GM19238 (cell line): Measurements from ENCODE around the gene PEX10.

Source experiments
- DNase-seq: peaks from one replicate; pipeline ENCODE4 v3.0.0; 2011; ENCODE audit warnings: low spot score; ENCODE audit not compliant: insufficient read length

The PEX10 gene

DNA sequence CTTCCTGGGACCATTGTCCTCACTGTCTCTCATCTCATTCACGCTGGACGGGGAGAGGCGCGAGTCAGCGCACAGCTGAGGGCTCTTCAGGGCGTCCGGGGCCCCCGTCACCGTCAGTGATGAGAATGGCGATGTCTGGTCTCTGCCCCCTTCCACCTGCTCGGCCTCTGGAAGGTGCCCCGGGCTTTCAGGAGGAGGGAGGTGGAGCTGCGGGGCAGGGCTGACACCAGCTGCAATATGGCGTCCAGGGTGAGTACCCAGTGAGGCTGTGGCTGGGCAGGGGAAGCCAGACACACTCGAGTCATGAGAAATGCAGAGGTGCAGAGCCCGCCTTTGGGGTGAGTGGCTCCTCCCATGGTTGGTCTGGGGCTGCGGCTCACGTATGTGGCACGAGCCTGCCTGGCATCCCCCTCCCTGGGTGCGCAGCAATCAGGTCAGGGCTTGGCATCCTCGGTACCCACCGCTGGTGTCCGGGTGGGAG, 36.1 kb downstream of the PEX10 start:
- no peak for DNase-seq

- DNase-seq = no peak
These were observed 36.5 kb downstream of the PEX10 start for GRCh38 chr1:2375923-2376260.

GRCh38 chr1:2375246-2375922, 37.0 kb downstream of the PEX10 start:
- DNase-seq = no peak

GRCh38 chr1:2374252-2375155, 37.9 kb downstream of the PEX10 start:
- DNase-seq = no peak

- no peak for DNase-seq
These were observed 38.7 kb downstream of the PEX10 start for GRCh38 chr1:2373551-2374251.

DNA sequence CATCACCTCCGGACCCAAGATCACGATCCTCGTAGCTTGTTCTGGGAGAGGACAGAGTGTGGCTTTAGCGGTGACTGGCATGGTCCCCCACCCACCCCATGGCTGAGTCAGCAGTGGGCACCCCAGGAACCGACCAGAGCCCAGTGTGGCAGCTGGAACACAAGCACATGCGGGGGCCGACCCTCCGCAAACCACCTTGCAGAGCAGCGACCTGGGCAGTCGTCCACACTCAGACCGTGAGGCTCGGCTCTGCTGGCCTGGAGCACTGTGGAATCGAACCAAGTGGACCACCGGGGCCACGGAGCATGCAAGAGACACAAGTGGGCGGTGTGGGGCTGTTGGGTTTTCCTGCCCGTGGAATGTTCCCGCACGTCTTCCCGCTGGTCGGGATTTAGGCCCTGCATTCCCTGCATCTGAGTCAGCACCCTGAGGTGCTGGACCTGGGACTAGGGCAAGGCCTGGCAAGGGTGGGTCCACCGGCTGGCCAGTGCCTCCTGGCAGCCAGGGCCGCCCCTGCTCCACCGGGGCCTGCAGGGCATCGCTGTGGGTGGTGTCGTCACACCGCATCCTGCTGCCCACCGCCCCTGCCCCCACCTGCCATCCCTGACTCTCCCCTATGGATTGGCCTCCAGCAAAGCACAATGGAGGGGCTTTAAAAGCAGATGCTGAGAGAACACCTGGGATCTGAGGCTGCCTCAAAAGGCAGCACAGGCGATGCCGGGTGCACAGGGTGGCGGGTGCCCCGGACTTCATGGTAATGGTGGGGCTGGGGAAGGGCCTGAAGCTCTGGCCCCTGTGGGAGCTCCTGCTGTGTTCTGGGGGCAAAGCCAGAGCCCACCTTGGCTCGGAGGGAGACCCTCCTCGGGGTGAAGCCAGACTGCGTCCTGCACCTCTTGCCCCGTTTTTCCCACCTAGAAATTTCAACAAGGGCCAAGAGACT, 39.5 kb downstream of the PEX10 start:
- no peak for DNase-seq

DNA sequence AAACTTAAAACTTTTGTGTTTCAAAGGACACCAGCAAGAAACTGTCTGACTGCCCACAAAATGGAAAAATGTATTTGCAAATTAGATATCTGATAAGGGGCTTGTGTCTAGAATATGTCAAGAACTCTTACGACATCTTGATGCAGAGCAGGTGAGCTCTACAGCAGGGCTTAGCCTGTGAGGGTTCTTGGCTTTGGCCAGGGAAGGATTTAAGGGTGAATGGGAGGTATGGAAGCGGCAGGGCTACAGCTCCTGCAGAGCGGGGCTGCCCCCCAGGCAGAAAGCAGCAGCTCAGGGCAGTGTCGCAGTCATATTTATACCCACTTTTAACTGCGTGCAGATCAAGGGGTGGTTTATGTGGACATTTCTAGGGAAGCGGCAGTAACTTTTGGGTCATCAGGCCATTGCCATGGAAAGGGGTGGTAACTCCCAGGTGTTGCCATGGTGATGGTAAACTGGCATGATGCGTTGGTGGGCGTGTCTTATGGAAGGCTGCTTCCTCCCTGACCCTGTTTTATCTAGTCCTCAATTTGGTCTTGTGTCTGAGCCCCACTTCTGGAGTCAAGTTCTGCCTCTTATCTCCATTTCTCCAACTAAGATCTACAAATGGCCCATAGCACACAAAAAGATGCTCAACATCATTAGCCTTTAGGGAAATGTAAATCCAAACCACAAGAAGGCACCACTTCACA, 44.2 kb downstream of the PEX10 start:
- DNase-seq = no peak

GRCh38 chr1:2363847-2364513, 48.4 kb downstream of the PEX10 start:
- no peak for DNase-seq

- DNase-seq = no peak
These were observed 51.6 kb downstream of the PEX10 start for GRCh38 chr1:2360588-2361364.

GRCh38 chr1:2358651-2359640, 53.4 kb downstream of the PEX10 start:
- no peak for DNase-seq

GRCh38 chr1:2358072-2358471, 54.3 kb downstream of the PEX10 start:
- DNase-seq = no peak

DNA sequence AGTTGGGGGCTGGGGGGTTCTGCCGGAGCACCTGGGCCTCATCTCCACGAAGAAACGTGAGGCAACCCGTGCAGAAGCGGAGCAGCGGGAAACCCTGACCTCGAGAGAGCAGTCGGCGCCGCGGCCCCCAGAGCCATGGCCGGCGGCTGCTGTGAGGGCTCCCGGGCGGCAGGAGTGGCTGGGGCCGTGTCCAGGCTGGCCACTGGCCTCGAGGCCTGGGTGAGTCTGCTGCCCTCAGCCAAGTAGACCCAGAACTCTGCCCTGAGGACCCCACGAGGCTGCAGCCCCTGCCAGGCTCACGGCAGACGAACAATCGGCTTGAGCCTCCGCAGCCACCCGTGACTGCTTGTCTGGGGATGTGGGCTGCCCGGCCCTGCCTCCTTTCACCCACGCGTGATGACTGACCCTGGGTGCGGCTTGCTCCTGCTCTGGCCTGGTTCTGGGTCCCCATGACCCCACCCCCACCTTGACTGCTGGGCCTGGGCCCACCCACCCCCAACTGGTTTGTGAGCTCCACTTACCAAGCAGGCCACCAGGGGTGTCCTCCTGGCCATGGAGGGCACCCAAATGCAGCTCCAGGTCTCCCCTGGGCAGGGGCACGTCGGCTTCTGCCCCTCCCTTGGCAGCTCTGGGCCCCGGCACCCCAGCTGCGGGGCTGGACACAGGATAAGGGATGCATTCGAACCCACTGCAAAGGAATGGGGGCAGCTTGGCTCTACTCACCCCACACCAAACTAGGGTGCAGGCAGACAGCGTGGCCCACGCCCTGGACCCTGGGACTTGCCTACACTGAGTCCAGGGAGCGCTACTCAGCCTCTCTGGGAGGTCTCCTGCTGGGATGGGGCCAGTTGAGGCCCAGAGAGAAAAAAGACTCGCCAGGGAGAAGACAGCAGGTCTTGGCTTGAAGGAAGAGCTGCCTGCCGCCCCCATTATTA, 55.2 kb downstream of the PEX10 start:
- no peak for DNase-seq

GRCh38 chr1:2356401-2356800, 56.0 kb downstream of the PEX10 start:
- no peak for DNase-seq

DNA sequence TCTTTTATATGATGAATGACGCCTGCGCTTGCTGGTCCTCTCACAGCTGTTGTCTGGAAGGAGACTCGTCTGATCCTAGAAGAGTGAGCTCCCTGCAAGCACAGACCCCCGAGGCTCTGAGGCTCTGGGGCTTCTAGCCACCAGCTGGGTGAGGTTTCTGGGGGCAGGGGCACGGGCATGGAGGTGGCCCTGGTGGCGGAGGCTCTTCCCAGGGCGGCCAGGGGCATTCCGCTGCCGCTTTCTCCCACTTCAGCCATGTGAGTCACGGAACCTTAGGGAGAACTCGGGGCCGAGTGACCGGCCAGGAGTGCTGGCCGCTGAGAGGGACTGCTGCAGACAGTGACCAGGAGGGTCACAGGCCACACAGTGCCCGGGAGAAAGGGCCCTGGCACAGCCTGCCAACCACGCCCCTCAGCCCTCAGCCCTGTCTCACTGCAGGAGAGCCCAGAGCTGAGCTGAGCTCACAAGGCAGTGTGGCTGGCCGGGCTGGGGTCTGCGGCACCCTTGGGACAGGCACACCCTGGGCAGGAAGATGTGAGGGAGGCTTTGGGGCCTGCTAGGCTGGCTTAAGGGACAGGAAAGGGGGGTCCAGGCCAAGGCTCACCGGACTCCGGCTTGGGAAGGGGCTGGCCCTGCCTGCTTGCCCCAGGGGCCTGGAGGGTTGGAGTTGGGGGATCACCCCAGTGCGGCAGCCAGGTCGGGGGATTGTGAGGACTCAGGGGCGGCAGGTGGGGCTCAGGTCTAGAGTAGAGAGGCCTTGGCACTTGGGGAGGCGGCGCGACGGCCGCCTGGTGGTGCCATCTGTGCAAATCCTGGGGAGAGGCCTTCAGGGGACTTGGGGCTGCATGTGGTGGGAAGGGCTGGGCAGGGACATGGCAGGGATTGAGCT, 56.7 kb downstream of the PEX10 start:
- DNase-seq = no peak

DNA sequence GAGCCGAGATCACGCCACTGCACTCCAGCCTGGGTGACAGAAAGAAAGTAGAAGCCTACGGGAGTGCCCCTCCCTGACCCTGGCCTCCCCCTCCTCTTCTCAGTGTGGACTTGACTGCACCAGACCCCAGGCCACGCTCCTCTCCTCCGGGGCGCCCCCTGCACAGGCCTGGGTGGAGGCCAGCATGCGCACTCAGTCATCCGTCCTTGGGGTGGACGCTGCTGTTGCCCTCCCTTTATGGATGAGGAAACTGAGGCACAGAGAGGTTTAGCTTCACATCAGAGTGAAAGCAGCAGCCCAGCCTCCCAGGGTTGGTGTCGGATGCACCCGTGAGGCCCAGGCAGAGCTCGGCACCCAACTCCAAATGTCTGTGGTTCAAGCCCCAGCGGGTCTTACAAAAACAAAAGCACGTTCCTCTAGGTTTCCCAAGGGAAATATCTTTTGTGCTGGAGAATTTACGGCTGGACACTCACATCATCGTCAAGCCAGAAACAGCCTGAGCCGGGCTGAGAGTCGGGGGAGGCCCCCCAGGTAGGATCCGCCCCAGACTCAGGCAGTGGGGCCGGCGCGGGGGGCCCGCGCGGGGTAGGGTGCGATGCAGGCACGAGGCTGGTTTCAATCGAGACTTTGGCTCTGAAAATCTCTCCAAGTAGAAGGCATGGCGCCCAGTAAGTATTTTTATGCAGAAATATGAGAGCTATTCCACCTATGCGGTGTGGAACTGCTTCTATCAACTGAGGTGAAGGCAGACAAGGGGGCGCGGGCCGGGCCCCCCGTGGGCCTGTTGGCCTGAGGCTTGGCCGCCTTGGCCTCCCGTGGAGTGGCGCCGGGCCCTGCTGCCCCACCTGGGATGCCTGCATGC, 57.6 kb downstream of the PEX10 start:
- DNase-seq = no peak
